Caco-2 (cell line): ENCODE results near the gene KRT80. TPM values are rescaled to one million over a fixed set of nuclear protein-coding genes. Genes with fewer than 3 reads are reported as not detected.
A peak's percentile ranks its signal among the peaks of the same experiment; 100 is the strongest.

Experiments
- BruUV-seq: library from RNA; stranded (reverse); fragments of 400-500 nt; replicated peaks from 2 replicates; lab custom pipeline; 2021; lab: Mats Ljungman, UMichigan
- CTCF ChIA-PET: fragments of 300-600 bp; sonication (Branson Sonifier 250); formaldehyde crosslinking; loops from one replicate; lab custom pipeline; 2022; ENCODE audit warnings: antibody characterized with exemption; lab: Charles Lee
- POLR2A ChIA-PET: fragments of 300-600 bp; sonication (Branson Sonifier 250); formaldehyde crosslinking; loops from one replicate; lab custom pipeline; 2022; ENCODE audit warnings: antibody characterized with exemption; lab: Charles Lee
- DNase-seq, 2 experiments: peaks; one replicate each; pipeline versions ENCODE4 v3.0.0 to v3.0.0-alpha.2; 2020 to 2022
- H3K27me3 ChIP-seq: replicated peaks from 2 replicates; pipeline ENCODE4 v1.6.0; 2011; ENCODE audit warnings: low read length; ENCODE audit not compliant: control insufficient read depth, insufficient read depth
- H3K36me3 ChIP-seq: 2 replicates; pipeline ENCODE4 v1.5.1; 2011; ENCODE audit warnings: low read length; ENCODE audit not compliant: control insufficient read depth, insufficient read depth
- H3K4me1 ChIP-seq: fragments of 250-450 bp; sonication (Bioruptor Pico); 2 replicates; pipeline ENCODE4 v1.5.1; 2020; ENCODE audit warnings: mild to moderate bottlenecking
- H3K4me3 ChIP-seq: 2 replicates; pipeline ENCODE4 v1.5.1; 2011; ENCODE audit warnings: low read depth, mild to moderate bottlenecking, control low read depth, low read length
- H3K9me3 ChIP-seq: fragments of 250-450 bp; sonication (Bioruptor Pico); 2 replicates; pipeline ENCODE4 v1.5.1; 2020; ENCODE audit warnings: mild to moderate bottlenecking, moderate library complexity
- H3K27ac Mint-ChIP-seq: one replicate; pipeline ENCODE4 v1.8.0; 2022; ENCODE audit warnings: mixed read lengths; ENCODE audit not compliant: unreplicated experiment
- H3K27me3 Mint-ChIP-seq: one replicate; pipeline ENCODE4 v1.8.0; 2022; ENCODE audit warnings: mixed read lengths; ENCODE audit not compliant: insufficient read depth, unreplicated experiment
- H3K36me3 Mint-ChIP-seq: one replicate; pipeline ENCODE4 v1.8.0; 2022; ENCODE audit warnings: mild to moderate bottlenecking, mixed read lengths; ENCODE audit not compliant: insufficient read depth, unreplicated experiment
- H3K4me1 Mint-ChIP-seq: one replicate; pipeline ENCODE4 v1.8.0; 2022; ENCODE audit warnings: low read depth, mixed read lengths; ENCODE audit not compliant: unreplicated experiment
- H3K4me3 Mint-ChIP-seq: one replicate; pipeline ENCODE4 v1.8.0; 2022; ENCODE audit warnings: mild to moderate bottlenecking, moderate library complexity, mixed read lengths; ENCODE audit not compliant: unreplicated experiment
- H3K9me3 Mint-ChIP-seq: one replicate; pipeline ENCODE4 v1.8.0; 2022; ENCODE audit warnings: mixed read lengths; ENCODE audit not compliant: unreplicated experiment
- CTCF ChIP-seq, 2 experiments: fragments of 200-600 bp in 1 of 2; IDR thresholded peaks; 1 replicate in 1 of 2; 2 replicates in 1 of 2; pipeline versions ENCODE4 v1.5.1 to v1.8.0; 2011 to 2022; ENCODE audit warnings: antibody characterized with exemption in 1 of 2, control low read depth in 1 of 2, inconsistent platforms in 1 of 2, low read depth in 1 of 2, low read length in 1 of 2, mild to moderate bottlenecking in 1 of 2, moderate library complexity in 1 of 2; ENCODE audit not compliant: insufficient read depth in 1 of 2, severe bottlenecking in 1 of 2, unreplicated experiment in 1 of 2
- intact Hi-C: fragments of 100-400 bp; cut with micrococcal nuclease; formaldehyde crosslinking; loops from one replicate; pipeline ENCODE4 v1.10.0; 2022; ENCODE audit not compliant: unreplicated experiment
- total RNA-seq: library from RNA; stranded (reverse); gene quantifications from 2 replicates; pipeline ENCODE4 v1.2.3, GENCODE V29; 2022

The KRT80 gene
- total RNA-seq, 1 experiment from 2014 or later, result 0.29 TPM

DNA sequence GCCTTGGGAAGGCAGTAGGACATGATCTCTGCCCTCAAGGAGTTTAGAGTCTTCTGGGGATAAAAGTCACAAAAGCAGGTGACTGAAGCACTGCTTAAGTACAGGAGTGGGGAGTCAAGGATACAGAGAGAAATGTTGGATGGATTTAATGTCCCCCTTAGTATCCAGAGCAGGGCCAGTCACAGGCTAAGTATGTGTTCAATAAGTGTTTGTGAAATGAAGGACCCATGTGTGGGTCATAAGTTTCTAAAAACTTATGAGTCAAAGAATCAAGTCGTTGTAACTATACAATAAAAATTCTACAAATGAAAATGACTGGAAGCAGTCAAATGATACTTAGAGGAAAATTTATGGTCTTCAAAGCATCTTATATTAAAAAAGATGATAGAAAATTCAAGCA is 25.1 kb downstream of the KRT80 start:
- Histone ChIP-seq H3K27me3 (no peaks in the 10 kb centered on the region), H3K36me3 (no peaks in the 10 kb centered on the region), H3K4me1 (peaks cover 30% of the 10 kb centered on the region), H3K9me3 (no peaks in the 10 kb centered on the region), H3K4me3 (no peak overlapping the region)
- no TSS peak for BruUV-seq
- H3K4me1 Mint-ChIP-seq, result peaks cover 16% of the 10 kb centered on the region
- ChIA-PET CTCF (interaction anchor here (0.6 kb wide), 1 partner anchor 815 kb away, joined by 3 read pairs; no protein-coding TSS in a partner anchor), POLR2A (no interaction called here)
- peak overlapping the region; percentile 96 for H3K27ac Mint-ChIP-seq
- no peak for TF ChIP-seq CTCF (IDR thresholded peaks at IDR 0.05; ENCODE audit: insufficient read depth in 1 of 2, low read depth in 1 of 2, low read length in 1 of 2, severe bottlenecking in 1 of 2, unreplicated experiment in 1 of 2)
- no peak overlapping the region for H3K4me3 Mint-ChIP-seq
- intact Hi-C loops, result no loop called here
- H3K36me3 Mint-ChIP-seq, result no peaks in the 10 kb centered on the region
- H3K27me3 Mint-ChIP-seq, result no peaks in the 10 kb centered on the region
- no peak for DNase-seq
- H3K9me3 Mint-ChIP-seq, result no peaks in the 10 kb centered on the region

GRCh38 chr12:52165096-52165855 is 26.5 kb downstream of the KRT80 start:
- CTCF ChIA-PET, result interaction anchor here (1.0 kb wide), 1 partner anchor 114 kb away, joined by 5 read pairs; no protein-coding TSS in a partner anchor
- intact Hi-C loops, result no loop called here
- no peak overlapping the region for H3K4me3 Mint-ChIP-seq
- no peaks in the 10 kb centered on the region for H3K27me3 Mint-ChIP-seq
- no peaks in the 10 kb centered on the region for H3K36me3 Mint-ChIP-seq
- H3K9me3 Mint-ChIP-seq, result no peaks in the 10 kb centered on the region
- H3K27me3 ChIP-seq, result no peaks in the 10 kb centered on the region
- no peaks in the 10 kb centered on the region for H3K36me3 ChIP-seq
- peaks cover 16% of the 10 kb centered on the region for H3K4me1 Mint-ChIP-seq
- no peak for DNase-seq
- H3K9me3 ChIP-seq, result no peaks in the 10 kb centered on the region
- no TSS peak for BruUV-seq
- no peak for TF ChIP-seq CTCF (IDR thresholded peaks at IDR 0.05; ENCODE audit: insufficient read depth in 1 of 2, low read depth in 1 of 2, low read length in 1 of 2, severe bottlenecking in 1 of 2, unreplicated experiment in 1 of 2)
- peaks cover 30% of the 10 kb centered on the region for H3K4me1 ChIP-seq
- POLR2A ChIA-PET, result no interaction called here
- H3K4me3 ChIP-seq, result no peak overlapping the region
- H3K27ac Mint-ChIP-seq, result peak overlapping the region; percentile 96

DNA sequence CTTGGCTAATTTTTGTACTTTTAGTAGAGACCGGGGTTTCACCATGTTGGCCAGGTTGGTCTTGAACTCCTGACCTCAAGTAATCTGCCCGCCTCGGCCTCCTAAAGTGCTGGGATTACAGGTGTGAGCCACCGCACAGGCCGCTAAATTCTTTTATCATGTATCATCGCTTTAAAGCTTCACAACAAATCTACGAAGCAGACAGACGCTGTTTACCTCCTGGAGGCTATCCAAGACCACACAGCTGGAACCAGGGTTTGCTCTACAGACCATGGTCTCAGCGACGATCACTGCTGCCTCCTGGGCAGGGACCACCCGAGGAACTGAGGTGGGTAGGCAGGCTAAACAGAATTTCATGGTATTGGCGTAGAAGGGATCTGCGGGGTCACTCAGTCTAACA is 27.2 kb downstream of the KRT80 start:
- Mint-ChIP-seq H3K27ac (peak overlapping the region; percentile 96), H3K27me3 (no peaks in the 10 kb centered on the region), H3K36me3 (no peaks in the 10 kb centered on the region), H3K4me1 (peaks cover 16% of the 10 kb centered on the region), H3K9me3 (no peaks in the 10 kb centered on the region), H3K4me3 (no peak overlapping the region)
- no peaks in the 10 kb centered on the region for H3K9me3 ChIP-seq
- CTCF ChIA-PET, result no interaction called here
- H3K4me1 ChIP-seq, result peaks cover 30% of the 10 kb centered on the region
- intact Hi-C loops, result no loop called here
- H3K36me3 ChIP-seq, result no peaks in the 10 kb centered on the region
- DNase-seq, result no peak
- BruUV-seq, result no TSS peak
- POLR2A ChIA-PET, result no interaction called here
- H3K4me3 ChIP-seq, result no peak overlapping the region
- TF ChIP-seq CTCF (IDR thresholded peaks at IDR 0.05; ENCODE audit: insufficient read depth in 1 of 2, low read depth in 1 of 2, low read length in 1 of 2, severe bottlenecking in 1 of 2, unreplicated experiment in 1 of 2), result no peak
- H3K27me3 ChIP-seq, result no peaks in the 10 kb centered on the region
